ENCODE measurements around the gene NAP1L5.

NAP1L5 gene, protein sequence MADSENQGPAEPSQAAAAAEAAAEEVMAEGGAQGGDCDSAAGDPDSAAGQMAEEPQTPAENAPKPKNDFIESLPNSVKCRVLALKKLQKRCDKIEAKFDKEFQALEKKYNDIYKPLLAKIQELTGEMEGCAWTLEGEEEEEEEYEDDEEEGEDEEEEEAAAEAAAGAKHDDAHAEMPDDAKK

DNA sequence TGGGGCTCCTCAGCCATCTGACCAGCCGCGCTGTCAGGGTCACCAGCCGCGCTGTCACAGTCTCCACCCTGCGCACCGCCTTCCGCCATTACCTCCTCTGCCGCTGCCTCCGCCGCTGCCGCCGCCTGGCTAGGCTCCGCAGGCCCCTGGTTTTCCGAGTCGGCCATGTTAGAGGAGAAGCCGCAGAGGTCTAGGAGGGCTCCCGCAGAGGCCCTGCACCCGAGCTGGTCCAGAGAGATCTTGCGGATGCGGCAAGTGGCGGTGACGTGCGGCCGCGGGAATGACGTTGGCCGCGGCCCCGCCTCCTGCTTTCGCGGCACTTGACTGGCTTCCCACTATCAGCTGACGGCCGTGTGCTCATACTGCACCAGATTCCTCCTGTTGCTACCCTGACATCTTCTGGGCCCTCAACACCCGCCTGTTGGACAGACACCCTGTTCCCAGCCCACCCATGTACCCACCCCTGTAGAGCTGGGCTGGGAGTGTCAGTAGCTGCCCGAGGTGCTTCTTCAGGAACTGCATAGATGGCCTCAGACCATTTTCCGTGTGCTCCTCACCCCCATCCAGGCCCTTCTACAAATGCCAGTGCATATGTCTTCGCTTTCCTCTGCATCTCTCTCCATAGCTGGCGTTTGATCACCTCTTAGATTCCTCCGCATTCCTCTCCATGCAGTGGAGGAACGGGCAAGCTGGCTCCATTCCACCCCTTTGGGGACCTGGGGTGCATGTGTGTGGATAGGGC is at the start of gene NAP1L5:
Gene NAP1L5 (minus strand): TSS at position 242 of the 742 bp plus-strand sequence. CDS start 75 bp downstream, at position 167.
- TF ChIP-seq CTBP1 (IDR thresholded peaks at IDR 0.05; ENCODE audit: borderline replicate concordance) = no peak
- TF ChIP-seq NFRKB (IDR thresholded peaks at IDR 0.05) = no peak
- TF ChIP-seq FOXM1 (IDR thresholded peaks at IDR 0.05; ENCODE audit: borderline replicate concordance) = no peak
- TF ChIP-seq LEF1 (IDR thresholded peaks at IDR 0.05; ENCODE audit: borderline replicate concordance) = no peak
- TF ChIP-seq BHLHE40 (IDR thresholded peaks at IDR 0.05; ENCODE audit: borderline replicate concordance) = no peak
- no peak for TF ChIP-seq SP1 (IDR thresholded peaks at IDR 0.05)
- no peak for TF ChIP-seq FOXA1 (IDR thresholded peaks at IDR 0.05)
- TF ChIP-seq, protein P1, sequence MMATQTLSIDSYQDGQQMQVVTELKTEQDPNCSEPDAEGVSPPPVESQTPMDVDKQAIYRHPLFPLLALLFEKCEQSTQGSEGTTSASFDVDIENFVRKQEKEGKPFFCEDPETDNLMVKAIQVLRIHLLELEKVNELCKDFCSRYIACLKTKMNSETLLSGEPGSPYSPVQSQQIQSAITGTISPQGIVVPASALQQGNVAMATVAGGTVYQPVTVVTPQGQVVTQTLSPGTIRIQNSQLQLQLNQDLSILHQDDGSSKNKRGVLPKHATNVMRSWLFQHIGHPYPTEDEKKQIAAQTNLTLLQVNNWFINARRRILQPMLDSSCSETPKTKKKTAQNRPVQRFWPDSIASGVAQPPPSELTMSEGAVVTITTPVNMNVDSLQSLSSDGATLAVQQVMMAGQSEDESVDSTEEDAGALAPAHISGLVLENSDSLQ (IDR thresholded peaks at IDR 0.05) = no peak
- no peak for TF ChIP-seq ELF4 (IDR thresholded peaks at IDR 0.05)
- no peak for TF ChIP-seq FOXK2 (IDR thresholded peaks at IDR 0.05)
- TF ChIP-seq ARNT (IDR thresholded peaks at IDR 0.05) = no peak
- no peak for TF ChIP-seq ZNF384 (IDR thresholded peaks at IDR 0.05)
- ChIA-PET POLR2A (no interaction called here), CTCF (no interaction called here)
- DNase-seq (ENCODE audit: extremely low spot score) = no peak

DNA sequence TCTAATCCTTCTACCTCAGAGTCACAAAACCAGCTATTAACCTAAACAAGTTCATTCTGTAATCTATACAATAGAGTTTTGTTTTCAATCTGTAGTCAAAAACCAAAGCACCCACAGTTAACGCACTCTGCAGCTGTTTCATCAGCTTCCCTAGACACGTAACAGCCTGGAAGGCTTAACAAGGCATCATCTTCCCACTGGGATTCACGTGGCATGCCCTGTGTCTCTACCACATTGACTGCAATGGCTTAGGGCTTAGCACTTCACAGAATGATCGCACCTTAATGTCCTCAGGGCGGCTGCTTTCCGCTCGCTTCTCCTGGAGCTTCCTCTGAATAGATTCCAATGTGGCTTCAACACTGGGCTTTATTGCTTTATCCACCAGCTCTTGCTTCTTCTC is 49.7 kb upstream of the NAP1L5 start:
- TF ChIP-seq NFRKB (IDR thresholded peaks at IDR 0.05) (no peak), TARDBP (IDR thresholded peaks at IDR 0.05) (no peak), CTBP1 (IDR thresholded peaks at IDR 0.05; ENCODE audit: borderline replicate concordance) (no peak), SUZ12 (IDR thresholded peaks at IDR 0.05) (no peak), LEF1 (IDR thresholded peaks at IDR 0.05; ENCODE audit: borderline replicate concordance) (no peak), ELF4 (IDR thresholded peaks at IDR 0.05) (no peak), HDGF (IDR thresholded peaks at IDR 0.05; ENCODE audit: borderline replicate concordance) (no peak), FOXM1 (IDR thresholded peaks at IDR 0.05; ENCODE audit: borderline replicate concordance) (no peak), L3MBTL2 (conservative IDR thresholded peaks at IDR 0.05) (no peak), SP1 (IDR thresholded peaks at IDR 0.05) (no peak)
- TF ChIP-seq, protein P1 (IDR thresholded peaks at IDR 0.05) = no peak
- DNase-seq (ENCODE audit: extremely low spot score) = no peak
- ChIA-PET POLR2A (no interaction called here), CTCF (no interaction called here)

DNA sequence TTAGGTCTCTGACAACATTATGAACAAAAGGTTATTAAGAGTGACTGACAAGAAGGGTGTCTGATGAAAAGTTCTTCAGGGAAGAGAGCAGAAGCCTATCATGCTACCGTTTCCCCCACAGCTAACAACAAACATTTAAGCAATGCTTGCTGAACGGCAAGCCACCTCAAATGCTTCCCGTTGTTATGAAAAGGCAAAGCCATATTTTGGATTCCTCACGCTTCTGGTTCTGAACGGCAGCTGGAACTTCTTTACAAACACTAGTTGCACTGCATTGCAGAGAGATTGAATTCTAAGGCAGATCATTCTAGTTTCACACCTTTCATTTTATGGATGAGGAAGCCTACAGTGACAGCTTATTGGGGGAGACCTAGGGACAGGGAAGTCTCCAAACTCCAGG is 48.6 kb upstream of the NAP1L5 start:
- ChIA-PET CTCF (no interaction called here), POLR2A (no interaction called here)
- DNase-seq (ENCODE audit: extremely low spot score) = no peak
- TF ChIP-seq FOXM1 (IDR thresholded peaks at IDR 0.05; ENCODE audit: borderline replicate concordance) = no peak
- no peak for TF ChIP-seq SUZ12 (IDR thresholded peaks at IDR 0.05)
- no peak for TF ChIP-seq L3MBTL2 (conservative IDR thresholded peaks at IDR 0.05)
- no peak for TF ChIP-seq BHLHE40 (IDR thresholded peaks at IDR 0.05; ENCODE audit: borderline replicate concordance)
- no peak for TF ChIP-seq FOXK2 (IDR thresholded peaks at IDR 0.05)
- TF ChIP-seq, protein P1 (IDR thresholded peaks at IDR 0.05) = no peak
- TF ChIP-seq TARDBP (IDR thresholded peaks at IDR 0.05) = no peak
- TF ChIP-seq CTBP1 (IDR thresholded peaks at IDR 0.05; ENCODE audit: borderline replicate concordance) = no peak
- TF ChIP-seq SP1 (IDR thresholded peaks at IDR 0.05) = no peak
- TF ChIP-seq FOXA1 (IDR thresholded peaks at IDR 0.05) = no peak
- TF ChIP-seq ZNF384 (IDR thresholded peaks at IDR 0.05) = no peak
- TF ChIP-seq ELF4 (IDR thresholded peaks at IDR 0.05) = no peak
- TF ChIP-seq HDGF (IDR thresholded peaks at IDR 0.05; ENCODE audit: borderline replicate concordance) = no peak
- TF ChIP-seq LEF1 (IDR thresholded peaks at IDR 0.05; ENCODE audit: borderline replicate concordance) = no peak

DNA sequence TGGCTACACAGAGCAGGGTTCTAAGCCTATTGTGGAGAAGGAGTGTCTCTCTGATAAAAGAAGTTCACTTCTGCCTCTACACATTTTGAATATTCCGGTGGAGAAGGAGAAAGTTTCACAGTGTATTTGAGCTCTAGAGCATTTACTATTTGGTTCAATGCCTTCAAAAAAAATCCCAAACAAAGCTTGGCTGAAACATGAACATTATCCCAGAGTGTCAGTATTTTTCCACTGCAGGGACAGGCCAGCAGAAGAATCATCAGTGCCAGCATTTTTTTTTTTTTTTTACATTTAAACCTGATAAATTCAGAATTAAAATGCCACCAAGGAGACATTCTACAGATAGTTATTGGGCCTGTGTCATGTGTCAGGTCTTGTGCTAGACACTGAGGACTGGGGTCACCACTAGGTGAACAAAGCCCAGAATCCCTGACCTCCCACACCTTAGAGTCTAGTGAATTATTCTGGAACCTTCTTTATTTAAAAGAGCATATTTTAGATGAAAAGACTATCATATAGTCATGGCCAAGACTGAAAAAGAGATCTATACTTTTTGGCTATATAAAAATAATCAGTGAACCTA is 48.0 kb upstream of the NAP1L5 start:
- ChIA-PET CTCF (no interaction called here), POLR2A (no interaction called here)
- TF ChIP-seq FOXM1 (IDR thresholded peaks at IDR 0.05; ENCODE audit: borderline replicate concordance) (no peak), LEF1 (IDR thresholded peaks at IDR 0.05; ENCODE audit: borderline replicate concordance) (no peak)
- DNase-seq (ENCODE audit: extremely low spot score) = no peak

DNA sequence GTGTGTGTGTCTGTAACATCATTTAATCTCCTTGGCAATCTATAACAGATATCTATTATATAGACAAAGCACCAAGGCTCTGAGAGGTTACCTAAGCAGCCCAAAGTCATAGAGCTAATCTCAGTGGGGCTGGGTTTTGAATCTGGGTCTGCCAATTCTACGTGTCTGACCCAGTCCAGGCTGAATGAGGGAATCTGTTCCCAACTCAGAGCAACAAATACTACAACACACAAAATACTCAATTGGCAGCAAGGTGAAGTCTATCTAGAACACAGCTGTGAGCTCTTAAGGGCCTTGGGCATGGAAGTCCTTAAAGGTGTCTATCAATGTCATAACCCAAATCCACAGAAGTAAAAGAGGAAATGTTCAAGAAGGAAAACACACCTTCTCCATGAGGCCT is 47.5 kb upstream of the NAP1L5 start:
- ChIA-PET CTCF (no interaction called here), POLR2A (no interaction called here)
- no peak for DNase-seq (ENCODE audit: extremely low spot score)
- TF ChIP-seq BHLHE40 (IDR thresholded peaks at IDR 0.05; ENCODE audit: borderline replicate concordance) (no peak), SP1 (IDR thresholded peaks at IDR 0.05) (no peak), ELF4 (IDR thresholded peaks at IDR 0.05) (no peak), LEF1 (IDR thresholded peaks at IDR 0.05; ENCODE audit: borderline replicate concordance) (no peak), NFRKB (IDR thresholded peaks at IDR 0.05) (no peak), FOXM1 (IDR thresholded peaks at IDR 0.05; ENCODE audit: borderline replicate concordance) (no peak), CTBP1 (IDR thresholded peaks at IDR 0.05; ENCODE audit: borderline replicate concordance) (no peak), SUZ12 (IDR thresholded peaks at IDR 0.05) (no peak), FOXA1 (IDR thresholded peaks at IDR 0.05) (no peak), HDGF (IDR thresholded peaks at IDR 0.05; ENCODE audit: borderline replicate concordance) (no peak), ARNT (IDR thresholded peaks at IDR 0.05) (no peak), FOXK2 (IDR thresholded peaks at IDR 0.05) (no peak), L3MBTL2 (conservative IDR thresholded peaks at IDR 0.05) (no peak), ZNF384 (IDR thresholded peaks at IDR 0.05) (no peak), TARDBP (IDR thresholded peaks at IDR 0.05) (no peak)
- TF ChIP-seq, protein P1 (IDR thresholded peaks at IDR 0.05) = no peak

All from HEK293T (cell line).